ENCODE data around the gene MYLK2. TPM values are rescaled to one million over a fixed set of nuclear protein-coding genes. Genes with fewer than 3 reads are reported as not detected.

Gene MYLK2
- total and polyA plus RNA-seq, 10 of the 15 experiments (the other 5 are each of a cell fraction or from before 2014, with no cell fraction given) = 0.04 to 0.67 (median 0.18) TPM; not detected in 1

- in situ Hi-C loops (cut with MboI) (no loop called here), intact Hi-C loops (cut with micrococcal nuclease; ENCODE audit: unreplicated experiment) (no loop called here)
- DNase-seq (ENCODE audit: low read depth, low spot score) = no peak
- FAIRE-seq = no peak
- H3K9me3 ChIP-seq (replicated peaks; ENCODE audit: control insufficient read depth, insufficient read depth, low read length) = no peaks in the 10 kb centered on the region
- RAD21 ChIA-PET (ENCODE audit: unreplicated experiment) = no interaction called here
- H3K4me1 ChIP-seq (ENCODE audit: control insufficient read depth, insufficient read depth, low read length) = no peaks in the 10 kb centered on the region
- no peak overlapping the region for H3K4me3 ChIP-seq
- H3K27me3 ChIP-seq (replicated peaks in 1 of 2; ENCODE audit: control insufficient read depth in 2 of 2, insufficient read depth in 2 of 2, low read length in 1 of 2) = no peaks in the 10 kb centered on the region
- SMC1A ChIA-PET (ENCODE audit: uncharacterized antibody, unreplicated experiment) = no interaction called here
- WGBS (ENCODE audit: insufficient coverage, insufficient replicate concordance, low lambda C conversion rate, missing lambda C conversion rate) = 96% methylated on average over 3 of the region's 3 CpGs
- no peak overlapping the region for H3K4me2 ChIP-seq (ENCODE audit: control insufficient read depth, insufficient read depth)
- POLR2A ChIA-PET = interaction anchor here (1.2 kb wide), 1 partner anchor 11 kb away, joined by 5 read pairs; no protein-coding TSS in a partner anchor
- ATAC-seq = no peak
- no peaks in the 10 kb centered on the region for H4K20me1 ChIP-seq (ENCODE audit: control insufficient read depth, insufficient read depth)
- H3K36me3 ChIP-seq (ENCODE audit: control insufficient read depth in 2 of 2, insufficient read depth in 2 of 2, low read length in 1 of 2) = peaks cover 24 to 43% of the 10 kb centered on the region in 2 experiments
- TF ChIP-seq SMC3 (IDR thresholded peaks at IDR 0.05; ENCODE audit: borderline replicate concordance, low read length) (no peak), USF1 (IDR thresholded peaks at IDR 0.05; ENCODE audit: borderline replicate concordance, extremely low read length, insufficient read depth, low read depth, low read length) (no peak), PRDM15 (CRISPR knock-in tag; IDR thresholded peaks at IDR 0.05) (no peak), SUZ12 (IDR thresholded peaks at IDR 0.05; ENCODE audit: unreplicated experiment) (no peak), DPF2 (IDR thresholded peaks at IDR 0.05) (no peak), IRF3 (IDR thresholded peaks at IDR 0.05) (no peak), POLR2A (IDR thresholded peaks at IDR 0.05; ENCODE audit: low read depth, low read length) (no peak), EP300 (IDR thresholded peaks at IDR 0.05; ENCODE audit: borderline replicate concordance in 1 of 2, control insufficient read depth in 1 of 2, low read depth in 2 of 2, low read length in 2 of 2) (no peak), PKNOX1 (IDR thresholded peaks at IDR 0.05) (no peak), RUNX3 (IDR thresholded peaks at IDR 0.05; ENCODE audit: low read length) (no peak)
- H3K27ac ChIP-seq (ENCODE audit: control insufficient read depth, insufficient read depth) = no peak overlapping the region
- no peaks in the 10 kb centered on the region for H3K79me2 ChIP-seq (ENCODE audit: control insufficient read depth, insufficient read depth, low read length)
- CTCF ChIA-PET = interaction anchor here (0.9 kb wide), 1 partner anchor 13 kb away, joined by 3 read pairs; no protein-coding TSS in a partner anchor
- H2AFZ ChIP-seq (ENCODE audit: control insufficient read depth, low read depth, low read length) = no peak overlapping the region
- no TSS peak for BruUV-seq (replicated peaks)
- H3K9ac ChIP-seq (ENCODE audit: control insufficient read depth, insufficient read depth, low read length) = no peak overlapping the region
Observed at GRCh38 chr20:31797364-31797763, 21.8 kb upstream of the MYLK2 start.

Measured in GM12878 (cell line).